ENCODE results near the gene RAMP3.

RAMP3 gene

DNA sequence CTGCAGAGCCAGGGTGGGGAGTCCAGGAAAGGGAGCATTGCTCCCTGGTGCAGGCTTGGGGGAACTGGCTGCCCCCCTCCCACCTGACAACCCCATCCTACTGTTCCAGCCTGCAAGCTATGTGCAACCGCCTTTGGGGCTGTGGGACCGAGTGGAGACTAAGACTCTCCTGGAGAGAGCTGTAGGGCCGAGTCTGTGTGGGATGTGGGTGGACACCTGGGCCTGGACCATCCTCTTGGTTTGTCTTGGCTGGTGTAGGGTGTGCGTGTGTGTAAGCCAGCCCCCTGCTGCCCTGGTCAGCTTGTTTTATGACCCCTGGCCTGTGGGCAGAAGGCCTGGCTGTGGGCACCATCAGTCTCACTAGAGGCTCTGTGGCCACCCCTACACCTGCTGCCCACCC is 1.6 kb upstream of the RAMP3 start:
- H3K4me3 ChIP-seq (replicated peaks; ENCODE audit: low read depth, low read length), result no peak overlapping the region
- TF ChIP-seq, protein P1, sequence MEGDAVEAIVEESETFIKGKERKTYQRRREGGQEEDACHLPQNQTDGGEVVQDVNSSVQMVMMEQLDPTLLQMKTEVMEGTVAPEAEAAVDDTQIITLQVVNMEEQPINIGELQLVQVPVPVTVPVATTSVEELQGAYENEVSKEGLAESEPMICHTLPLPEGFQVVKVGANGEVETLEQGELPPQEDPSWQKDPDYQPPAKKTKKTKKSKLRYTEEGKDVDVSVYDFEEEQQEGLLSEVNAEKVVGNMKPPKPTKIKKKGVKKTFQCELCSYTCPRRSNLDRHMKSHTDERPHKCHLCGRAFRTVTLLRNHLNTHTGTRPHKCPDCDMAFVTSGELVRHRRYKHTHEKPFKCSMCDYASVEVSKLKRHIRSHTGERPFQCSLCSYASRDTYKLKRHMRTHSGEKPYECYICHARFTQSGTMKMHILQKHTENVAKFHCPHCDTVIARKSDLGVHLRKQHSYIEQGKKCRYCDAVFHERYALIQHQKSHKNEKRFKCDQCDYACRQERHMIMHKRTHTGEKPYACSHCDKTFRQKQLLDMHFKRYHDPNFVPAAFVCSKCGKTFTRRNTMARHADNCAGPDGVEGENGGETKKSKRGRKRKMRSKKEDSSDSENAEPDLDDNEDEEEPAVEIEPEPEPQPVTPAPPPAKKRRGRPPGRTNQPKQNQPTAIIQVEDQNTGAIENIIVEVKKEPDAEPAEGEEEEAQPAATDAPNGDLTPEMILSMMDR (IDR thresholded peaks at IDR 0.05; ENCODE audit: low read depth, low read length, missing control alignments), result no peak
- no peak for DNase-seq (ENCODE audit: extremely low read depth, low read depth)

DNA sequence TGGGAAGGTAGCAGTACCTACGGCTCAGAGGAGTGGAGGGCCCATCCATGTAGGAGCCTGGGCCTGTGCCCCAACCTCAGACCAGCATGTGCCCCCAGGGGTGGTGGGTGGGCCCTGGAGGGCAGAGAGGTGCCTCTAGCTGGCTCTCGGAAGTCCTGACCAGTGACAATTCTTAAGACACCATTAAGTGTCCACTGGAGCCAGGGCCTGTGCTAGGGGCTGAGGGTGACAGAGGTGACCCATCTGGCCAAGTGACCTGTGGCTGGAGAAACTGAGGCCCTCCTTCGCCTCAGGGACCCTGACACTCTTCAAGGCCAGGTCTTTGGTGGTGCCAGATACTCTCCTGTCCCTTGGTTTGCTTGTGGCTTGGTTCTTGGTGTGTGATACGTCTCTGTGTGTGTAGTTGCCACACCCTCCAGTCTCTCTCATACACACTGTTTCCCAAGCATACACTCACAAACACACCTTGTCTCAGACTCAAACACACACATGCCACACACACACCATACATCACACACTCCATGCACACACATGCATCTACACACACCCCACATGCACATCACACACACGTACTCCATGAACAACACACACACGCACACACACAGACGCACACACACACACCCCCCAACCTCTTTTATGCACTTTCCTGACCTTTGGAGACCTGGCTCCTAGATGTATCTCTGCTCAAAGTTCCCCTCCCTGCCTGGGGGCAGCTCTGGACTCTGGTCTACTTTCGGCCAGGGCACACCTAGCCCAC is 897 bp upstream of the RAMP3 start:
- TF ChIP-seq, protein P1 (IDR thresholded peaks at IDR 0.05; ENCODE audit: low read depth, low read length, missing control alignments), result no peak
- no peak for DNase-seq (ENCODE audit: extremely low read depth, low read depth)
- H3K4me3 ChIP-seq (replicated peaks; ENCODE audit: low read depth, low read length), result no peak overlapping the region

DNA sequence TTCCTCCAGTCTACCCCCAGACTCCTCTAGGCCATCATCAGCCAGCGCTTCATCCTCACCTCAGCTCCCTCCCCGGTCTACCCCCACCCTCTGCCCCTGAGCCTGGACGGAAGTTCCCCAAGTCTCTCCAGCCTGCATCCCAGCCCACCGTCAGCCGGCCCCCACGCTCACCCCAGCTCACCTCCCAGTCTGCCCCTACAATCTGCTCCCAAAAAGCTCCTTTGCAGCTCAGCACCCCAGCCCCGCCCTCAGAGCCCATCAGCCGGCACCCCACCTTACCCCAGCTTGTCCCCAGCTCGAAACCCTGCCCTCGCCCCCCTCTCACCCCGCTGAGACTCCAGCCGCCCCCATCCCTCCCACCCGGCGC is 322 bp upstream of the RAMP3 start:
- DNase-seq (ENCODE audit: extremely low read depth, low read depth), result no peak
- TF ChIP-seq, protein P1 (IDR thresholded peaks at IDR 0.05; ENCODE audit: low read depth, low read length, missing control alignments), result no peak
- no peak overlapping the region for H3K4me3 ChIP-seq (replicated peaks; ENCODE audit: low read depth, low read length)

DNA sequence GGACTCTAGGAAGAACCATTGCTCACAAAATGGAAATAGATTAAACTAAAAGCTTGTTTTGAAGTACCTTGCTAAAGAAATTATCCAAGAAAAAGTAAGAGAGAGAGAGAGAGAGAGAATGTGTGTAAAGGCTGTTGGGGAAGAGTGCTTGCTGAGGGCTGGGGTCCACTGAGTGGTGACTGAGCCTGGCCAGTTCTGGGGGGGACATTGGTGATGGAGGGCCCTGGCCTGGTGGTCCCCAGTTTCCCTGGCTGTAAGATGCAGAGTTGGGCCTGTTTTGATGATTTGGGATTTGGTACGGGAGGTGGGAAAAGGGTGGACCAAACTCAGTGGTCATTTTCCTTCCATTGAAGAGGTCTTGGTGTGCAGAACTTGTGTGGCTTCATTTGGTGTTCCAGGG is 880 bp downstream of the RAMP3 start:
- no peak overlapping the region for H3K4me3 ChIP-seq (replicated peaks; ENCODE audit: low read depth, low read length)
- DNase-seq (ENCODE audit: extremely low read depth, low read depth), result no peak
- TF ChIP-seq, protein P1 (IDR thresholded peaks at IDR 0.05; ENCODE audit: low read depth, low read length, missing control alignments), result no peak

DNA sequence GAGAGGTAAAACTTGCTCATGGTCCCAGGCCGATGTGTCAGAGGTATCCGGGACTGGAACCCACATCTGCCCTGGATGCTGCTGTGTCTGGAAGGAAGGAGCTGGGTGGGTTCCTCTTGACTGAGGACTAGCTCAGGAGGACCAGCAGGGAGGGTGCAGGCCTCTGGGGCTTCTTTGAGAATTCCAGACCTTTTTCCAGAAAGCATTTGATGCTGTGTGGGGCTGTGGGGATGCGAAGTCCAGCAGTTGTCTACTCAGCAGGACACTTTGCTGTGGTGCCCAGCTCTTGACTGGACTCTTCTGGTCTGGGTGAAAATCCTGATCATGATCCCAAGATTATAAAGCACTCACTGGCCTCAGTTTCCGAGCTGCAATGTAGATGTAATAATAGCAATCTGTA is 1.7 kb downstream of the RAMP3 start:
- H3K4me3 ChIP-seq (replicated peaks; ENCODE audit: low read depth, low read length), result no peak overlapping the region
- TF ChIP-seq, protein P1 (IDR thresholded peaks at IDR 0.05; ENCODE audit: low read depth, low read length, missing control alignments), result no peak
- no peak for DNase-seq (ENCODE audit: extremely low read depth, low read depth)

DNA sequence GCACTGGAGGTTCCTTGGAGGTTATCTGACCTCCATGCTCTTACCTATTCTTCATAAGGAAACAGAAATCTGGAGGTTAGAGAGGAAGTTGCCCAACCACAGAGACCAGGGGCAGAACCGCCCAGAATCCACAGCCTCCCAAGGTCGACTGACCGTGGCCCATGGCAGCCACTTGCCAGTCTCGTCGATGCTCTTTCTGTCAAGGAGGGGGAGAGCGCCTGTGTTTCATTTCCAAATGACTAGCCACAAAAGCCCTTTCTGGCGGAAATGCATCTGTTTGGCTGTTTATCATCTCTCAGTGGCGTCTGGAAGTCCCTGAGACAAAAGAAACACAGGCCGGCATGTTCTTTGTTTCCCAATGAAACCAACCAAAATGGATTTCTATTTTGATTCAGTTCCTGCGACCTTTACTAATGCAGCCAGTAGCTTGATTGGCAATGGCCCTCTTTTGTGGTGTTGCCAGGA is 2.9 kb downstream of the RAMP3 start:
- no peak overlapping the region for H3K4me3 ChIP-seq (replicated peaks; ENCODE audit: low read depth, low read length)

More for the DNA sequence above, 2.9 kb downstream of the RAMP3 start:
- TF ChIP-seq, protein P1 (IDR thresholded peaks at IDR 0.05; ENCODE audit: low read depth, low read length, missing control alignments), result no peak
- no peak for DNase-seq (ENCODE audit: extremely low read depth, low read depth)
